ENCODE measurements around the gene KLK15.

GRCh38 chr19:50780753-50781435, 52.5 kb downstream of the KLK15 start:
- TF ChIP-seq CTCF (conservative IDR thresholded peaks at IDR 0.05; ENCODE audit: low read depth, low read length) (no peak), POLR2A (IDR thresholded peaks at IDR 0.05; ENCODE audit: low read depth, low read length) (no peak), MAFK (IDR thresholded peaks at IDR 0.05; ENCODE audit: low read depth, low read length) (no peak), USF2 (IDR thresholded peaks at IDR 0.05; ENCODE audit: low read depth, low read length) (no peak), MXI1 (IDR thresholded peaks at IDR 0.05; ENCODE audit: borderline replicate concordance, low read depth, low read length) (no peak), RFX5 (IDR thresholded peaks at IDR 0.05; ENCODE audit: low read depth, low read length) (no peak), BHLHE40 (IDR thresholded peaks at IDR 0.05; ENCODE audit: low read depth, low read length) (no peak), SMC3 (IDR thresholded peaks at IDR 0.05; ENCODE audit: low read depth, low read length) (no peak), MAZ (IDR thresholded peaks at IDR 0.05; ENCODE audit: borderline replicate concordance, low read depth, low read length) (no peak), RAD21 (IDR thresholded peaks at IDR 0.05; ENCODE audit: low read length) (no peak)

Data from IMR-90 (cell line).